Coronary artery (tissue), 2 donors: ENCODE data around the gene SLC7A4.

Experiments
- DNase-seq: peaks from one replicate; pipeline ENCODE4 v3.0.0-alpha.2; 2017; ENCODE audit warnings: low spot score
- H3K27ac ChIP-seq, 2 donors: fragments of 200-600 bp; sonication (generic); one replicate each; pipeline ENCODE4 v1.5.1; 2016 to 2019
- H3K4me3 ChIP-seq: fragments of 200-600 bp; sonication (generic); 2 replicates; pipeline ENCODE4 v1.5.1; 2016; ENCODE audit warnings: mild to moderate bottlenecking, moderate library complexity
- TF ChIP-seq, protein P1 (sequence below): fragments of 200-600 bp; sonication (generic); IDR thresholded peaks from one replicate; pipeline ENCODE4 v1.5.1; 2019; ENCODE audit warnings: antibody characterized with exemption

Gene SLC7A4

DNA sequence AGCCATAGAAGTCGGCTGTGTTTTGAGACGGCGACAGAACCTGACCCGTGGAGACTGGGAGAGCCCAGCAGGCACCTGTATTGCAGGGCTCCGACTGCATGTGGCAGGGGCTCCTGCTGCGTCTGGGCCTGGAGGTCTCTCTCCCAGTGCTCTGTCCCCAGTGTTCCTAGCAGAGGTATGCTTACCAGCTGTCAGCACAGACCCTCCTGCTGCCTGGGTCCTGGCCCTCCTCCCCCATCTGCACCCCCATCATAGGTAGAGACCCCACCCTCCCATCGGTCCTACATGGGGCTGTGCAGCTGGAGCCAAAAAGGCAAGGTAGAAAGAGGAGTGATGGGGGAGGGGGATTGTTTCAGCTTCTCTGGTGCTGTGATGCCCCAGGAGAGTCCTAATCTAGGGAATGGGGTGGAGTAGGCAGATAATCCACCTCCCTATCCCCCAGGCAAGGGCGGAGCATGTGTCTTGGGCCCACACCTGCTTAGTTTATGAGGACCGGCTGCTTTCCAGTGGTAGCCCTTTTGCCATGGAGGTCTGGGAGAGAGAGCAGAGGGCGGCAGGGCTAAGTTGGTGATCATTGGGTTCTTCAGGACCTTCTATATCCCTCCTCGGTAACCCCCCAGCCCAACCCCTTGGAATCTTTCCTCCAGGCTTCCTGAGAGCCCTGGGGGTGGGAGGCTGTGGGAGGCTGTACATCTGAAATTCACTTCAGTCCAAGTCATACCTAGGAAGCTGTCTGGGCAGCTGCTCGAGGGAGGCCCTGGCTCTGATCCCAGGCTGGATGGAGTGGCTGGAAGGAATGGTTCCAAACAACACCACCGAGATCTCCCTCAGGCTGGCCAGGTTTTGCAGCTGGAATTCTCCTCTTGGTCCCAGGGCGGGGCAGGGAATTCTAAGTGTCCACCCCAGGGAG, 5.3 kb downstream of the SLC7A4 start:
- TF ChIP-seq, protein P1, sequence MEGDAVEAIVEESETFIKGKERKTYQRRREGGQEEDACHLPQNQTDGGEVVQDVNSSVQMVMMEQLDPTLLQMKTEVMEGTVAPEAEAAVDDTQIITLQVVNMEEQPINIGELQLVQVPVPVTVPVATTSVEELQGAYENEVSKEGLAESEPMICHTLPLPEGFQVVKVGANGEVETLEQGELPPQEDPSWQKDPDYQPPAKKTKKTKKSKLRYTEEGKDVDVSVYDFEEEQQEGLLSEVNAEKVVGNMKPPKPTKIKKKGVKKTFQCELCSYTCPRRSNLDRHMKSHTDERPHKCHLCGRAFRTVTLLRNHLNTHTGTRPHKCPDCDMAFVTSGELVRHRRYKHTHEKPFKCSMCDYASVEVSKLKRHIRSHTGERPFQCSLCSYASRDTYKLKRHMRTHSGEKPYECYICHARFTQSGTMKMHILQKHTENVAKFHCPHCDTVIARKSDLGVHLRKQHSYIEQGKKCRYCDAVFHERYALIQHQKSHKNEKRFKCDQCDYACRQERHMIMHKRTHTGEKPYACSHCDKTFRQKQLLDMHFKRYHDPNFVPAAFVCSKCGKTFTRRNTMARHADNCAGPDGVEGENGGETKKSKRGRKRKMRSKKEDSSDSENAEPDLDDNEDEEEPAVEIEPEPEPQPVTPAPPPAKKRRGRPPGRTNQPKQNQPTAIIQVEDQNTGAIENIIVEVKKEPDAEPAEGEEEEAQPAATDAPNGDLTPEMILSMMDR, result no peak
- Histone ChIP-seq H3K4me3 (no peak overlapping the region), H3K27ac (no peak overlapping the region)
- DNase-seq, result no peak

DNA sequence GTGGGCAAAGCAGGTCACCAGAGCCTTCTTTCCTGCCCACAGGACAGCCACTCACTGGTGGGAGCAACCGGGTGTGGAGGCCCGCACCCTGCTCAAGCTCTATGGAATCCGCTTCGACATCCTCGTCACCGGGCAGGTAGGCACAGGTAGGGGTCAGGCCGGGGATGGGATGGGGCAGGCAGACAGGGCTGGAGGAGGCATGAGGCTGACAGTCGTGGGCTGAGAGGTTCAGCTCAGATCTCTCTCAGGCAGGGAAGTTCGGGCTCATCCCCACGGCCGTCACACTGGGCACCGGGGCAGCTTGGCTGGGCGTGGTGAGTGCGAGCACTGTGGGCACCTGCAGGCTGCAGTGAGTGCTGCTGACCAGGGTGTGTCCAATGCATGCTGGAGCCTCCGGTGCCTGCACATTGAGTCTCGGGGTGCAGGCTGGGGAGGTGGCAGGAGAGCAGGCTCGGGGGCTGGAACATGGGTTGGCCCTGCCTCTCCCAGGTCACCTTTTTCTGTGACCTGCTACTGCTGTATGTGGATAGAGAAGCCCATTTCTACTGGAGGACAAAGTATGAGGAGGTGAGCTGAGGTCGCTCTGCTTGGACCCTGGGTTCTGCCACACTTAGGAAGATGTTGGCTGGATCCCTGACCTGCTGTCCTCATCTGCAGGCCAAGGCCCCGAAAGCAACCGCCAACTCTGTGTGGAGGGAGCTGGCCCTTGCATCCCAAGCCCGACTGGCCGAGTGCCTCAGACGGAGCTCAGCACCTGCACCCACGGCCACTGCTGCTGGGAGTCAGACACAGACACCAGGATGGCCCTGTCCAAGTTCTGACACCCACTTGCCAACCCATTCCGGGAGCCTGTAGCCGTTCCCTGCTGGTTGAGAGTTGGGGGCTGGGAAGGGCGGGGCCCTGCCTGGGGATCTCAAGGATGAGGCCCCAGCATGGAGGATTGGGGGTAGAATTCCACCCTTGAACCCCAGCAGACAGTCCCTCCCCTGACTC, 6.3 kb downstream of the SLC7A4 start:
- no peak overlapping the region for H3K4me3 ChIP-seq
- H3K27ac ChIP-seq, result no peak overlapping the region
- TF ChIP-seq, protein P1, result no peak
- no peak for DNase-seq

DNA sequence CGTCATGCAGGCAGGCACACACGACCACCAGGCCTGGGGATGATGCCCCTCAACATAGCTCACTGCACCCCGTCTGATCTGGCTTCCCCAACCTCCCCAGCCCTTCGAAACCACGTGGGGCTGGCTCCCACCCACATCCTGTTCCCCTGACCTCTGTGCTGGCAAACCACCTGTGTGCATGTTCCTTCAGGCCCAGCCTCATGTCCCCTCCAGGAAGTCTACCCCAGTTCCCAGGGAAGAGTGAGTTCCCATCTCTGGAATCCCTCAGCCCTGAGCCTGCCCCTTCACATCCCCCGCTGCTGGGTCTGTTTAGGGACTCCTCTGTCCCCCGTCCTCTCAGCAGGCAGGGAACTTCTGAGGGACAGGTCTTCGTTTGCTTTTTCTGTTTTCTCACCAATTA, 7.1 kb downstream of the SLC7A4 start:
- no peak overlapping the region for H3K4me3 ChIP-seq
- peak; percentile 52 for DNase-seq
- H3K27ac ChIP-seq, result no peak overlapping the region
- TF ChIP-seq, protein P1, result no peak

DNA sequence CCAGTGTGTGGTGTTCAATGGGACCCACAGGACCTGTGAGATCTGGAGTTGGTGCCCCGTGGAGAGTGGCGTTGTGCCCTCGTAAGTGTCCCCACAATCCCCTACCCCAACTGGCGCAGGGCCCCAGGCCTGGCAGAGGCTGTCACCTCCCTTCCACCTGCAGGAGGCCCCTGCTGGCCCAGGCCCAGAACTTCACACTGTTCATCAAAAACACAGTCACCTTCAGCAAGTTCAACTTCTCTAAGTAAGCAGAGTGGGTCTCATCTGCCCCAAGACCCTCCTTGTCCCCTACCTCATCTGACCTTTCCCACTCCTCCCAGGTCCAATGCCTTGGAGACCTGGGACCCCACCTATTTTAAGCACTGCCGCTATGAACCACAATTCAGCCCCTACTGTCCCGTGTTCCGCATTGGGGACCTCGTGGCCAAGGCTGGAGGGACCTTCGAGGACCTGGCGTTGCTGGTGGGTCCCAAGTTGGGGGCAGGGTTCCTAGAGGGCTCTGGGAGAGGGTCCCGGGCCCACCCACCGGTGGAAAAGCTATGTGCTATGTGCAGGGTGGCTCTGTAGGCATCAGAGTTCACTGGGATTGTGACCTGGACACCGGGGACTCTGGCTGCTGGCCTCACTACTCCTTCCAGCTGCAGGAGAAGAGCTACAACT, 9.3 kb downstream of the SLC7A4 start:
- no peak overlapping the region for H3K4me3 ChIP-seq
- no peak overlapping the region for H3K27ac ChIP-seq
- DNase-seq, result peak; percentile 57
- TF ChIP-seq, protein P1, result no peak

DNA sequence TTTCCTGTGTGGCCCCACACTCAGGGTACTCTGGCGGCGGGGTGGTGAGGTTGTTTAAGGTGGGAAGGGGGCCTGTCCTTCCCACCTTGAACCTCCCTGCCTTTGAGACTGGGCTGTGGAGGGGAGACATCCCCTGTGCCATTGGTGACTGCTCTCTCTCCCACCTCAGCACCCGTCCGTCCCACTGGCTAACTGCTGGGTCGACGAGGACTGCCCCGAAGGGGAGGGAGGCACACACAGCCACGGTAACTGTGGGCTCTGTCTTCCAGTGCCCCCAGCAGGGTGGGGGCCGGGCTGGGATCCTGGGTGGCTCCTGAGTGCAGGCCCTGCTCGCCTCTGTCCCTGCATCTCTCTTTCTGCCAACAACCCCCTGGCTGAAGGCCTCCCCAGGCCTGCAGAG, 9.9 kb downstream of the SLC7A4 start:
- peak; percentile 65 for DNase-seq
- no peak overlapping the region for H3K4me3 ChIP-seq
- H3K27ac ChIP-seq, result no peak overlapping the region
- TF ChIP-seq, protein P1, result no peak

DNA sequence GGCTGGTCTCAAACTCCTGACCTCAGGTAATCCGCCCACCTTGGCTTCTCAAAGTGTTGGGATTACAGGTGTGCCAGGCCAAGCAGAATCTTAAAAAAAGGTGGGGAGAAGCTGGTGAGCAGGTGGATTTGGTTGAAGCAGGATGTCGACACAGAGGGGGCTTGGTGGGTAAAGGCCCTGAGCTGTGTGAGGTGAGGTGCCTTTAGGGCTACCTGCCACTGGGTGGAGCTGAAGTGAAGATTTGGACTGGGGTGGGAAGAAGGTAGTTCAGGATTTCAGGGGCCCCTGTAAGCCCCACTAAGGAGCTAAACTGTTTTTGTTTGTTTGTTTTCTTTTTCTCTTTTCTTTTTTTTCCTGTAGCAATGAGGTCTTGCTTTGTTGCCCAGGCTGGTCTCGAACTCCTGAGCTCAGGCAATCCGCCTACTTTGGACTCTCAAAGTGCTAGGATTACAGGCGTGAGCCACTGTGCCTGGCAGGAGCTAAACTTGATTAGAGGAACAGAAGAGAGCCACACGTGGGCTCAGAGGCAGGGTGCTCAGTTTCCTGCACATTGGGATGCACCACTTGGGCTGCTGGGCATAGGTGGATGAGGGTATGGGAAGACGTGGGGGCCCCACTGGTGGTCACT, 11.4 kb downstream of the SLC7A4 start:
- TF ChIP-seq, protein P1, result no peak
- Histone ChIP-seq H3K4me3 (no peak overlapping the region), H3K27ac (no peak overlapping the region)
- no peak for DNase-seq
